CD4-positive, alpha-beta T cell treated with Interferon gamma for 1 hour (primary cell): ENCODE measurements around the gene TMEM185A.
"Not testable (repeated sequence)": the region's sequence is repeated elsewhere in the genome, so short reads cannot be mapped to it uniquely, and the experiment has no call there.

Experiments
- DNase-seq: peaks from one replicate; pipeline ENCODE4 v3.0.0-alpha.2; 2020

Gene TMEM185A

DNA sequence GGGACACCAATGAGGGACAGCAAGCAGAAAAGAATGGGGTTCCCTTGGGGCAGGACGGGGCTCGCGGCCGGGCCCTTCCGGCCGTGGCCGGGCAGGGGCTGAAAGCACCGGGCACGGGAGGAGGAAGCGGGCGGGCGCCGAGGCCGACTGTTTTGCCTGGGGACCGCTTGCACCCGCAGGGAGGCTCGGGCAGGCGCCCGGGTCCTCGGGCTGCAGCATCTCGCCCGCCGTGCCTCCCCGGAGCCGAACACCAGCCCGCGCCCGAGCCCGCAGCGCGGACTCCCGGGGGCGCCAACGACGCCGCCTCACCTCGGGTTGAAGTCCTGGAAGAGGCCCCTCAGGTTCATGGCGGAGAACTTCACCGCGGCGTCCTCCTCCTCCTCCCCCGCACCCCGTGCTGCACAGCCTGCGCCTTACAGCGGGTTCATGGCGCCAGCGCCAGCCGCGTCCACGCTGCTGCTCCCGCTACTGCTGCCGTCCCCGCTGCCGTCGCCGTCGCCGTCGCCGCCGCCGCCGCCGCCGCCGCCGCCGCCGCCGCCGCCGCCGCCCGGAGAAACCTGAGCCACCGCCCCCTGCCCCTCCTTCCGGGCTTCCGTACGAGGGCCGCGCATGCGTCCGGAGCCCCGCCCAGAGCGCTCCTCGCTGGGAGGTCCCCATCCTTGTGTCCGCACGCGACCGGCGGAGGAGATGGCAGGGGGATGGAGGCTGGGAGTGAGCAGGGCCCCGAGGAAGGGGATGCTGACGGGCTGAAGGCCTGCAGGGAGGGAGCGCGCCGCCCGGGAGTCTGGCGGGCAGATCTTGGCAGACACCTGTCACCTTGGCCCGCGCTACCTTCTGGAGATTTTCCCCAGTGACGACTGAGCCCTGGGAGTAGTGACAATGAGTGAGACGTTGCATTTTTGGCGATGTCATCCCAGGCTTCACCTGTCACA, at the start of gene TMEM185A:
TSS of gene TMEM185A (minus strand) at position 559 of the 932 bp plus-strand sequence. CDS start at position 347, 212 bp downstream.
- DNase-seq, result peak; percentile 72

- no peak for DNase-seq
Observed at GRCh38 chrX:149681182-149681581, 49.6 kb upstream of the TMEM185A start.

DNA sequence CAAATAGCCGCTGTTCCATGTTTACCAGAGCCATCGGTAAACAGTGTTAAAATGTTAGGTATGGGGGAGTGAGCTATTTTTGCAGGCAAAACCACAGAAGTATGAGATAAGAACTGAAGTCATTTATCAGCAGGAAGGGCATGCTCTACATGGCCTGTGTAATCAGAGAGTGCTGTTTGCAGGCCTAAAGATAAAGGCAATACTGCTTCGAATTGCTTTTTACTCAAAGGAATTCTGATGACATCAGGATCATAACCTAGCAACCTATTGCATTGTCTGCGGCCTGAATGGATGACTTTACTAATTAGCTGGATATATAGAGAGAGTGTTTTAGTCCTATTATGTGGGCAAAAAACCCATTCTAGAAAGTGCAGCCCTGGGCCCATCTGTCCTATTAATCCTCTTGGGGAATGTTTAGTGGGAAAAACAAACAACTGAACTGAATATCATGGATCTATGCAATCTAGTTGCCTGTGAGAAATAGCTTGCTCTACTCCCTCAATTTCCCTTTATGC, 47.6 kb upstream of the TMEM185A start:
- DNase-seq, result not testable (repeated sequence)

DNA sequence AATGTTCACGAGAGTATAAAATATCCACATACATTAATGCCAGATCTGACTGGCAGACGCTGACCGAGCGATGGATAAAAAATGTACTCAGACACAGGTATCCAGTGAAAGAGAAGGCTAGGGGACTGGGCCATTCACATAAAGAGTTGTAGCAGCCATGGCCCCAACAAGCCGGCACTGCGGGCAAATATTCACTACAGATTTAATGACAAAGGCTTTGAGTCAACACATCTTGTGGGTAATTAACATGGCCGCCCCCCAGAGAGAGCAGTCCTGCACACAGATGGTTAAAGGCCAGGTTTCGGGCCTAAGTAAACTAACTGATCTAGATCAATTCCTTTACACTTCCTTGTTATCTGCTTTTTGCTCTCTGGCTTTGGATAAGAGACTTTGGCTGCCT, 44.0 kb upstream of the TMEM185A start:
- not testable (repeated sequence) for DNase-seq

GRCh38 chrX:149675088-149675487, 43.5 kb upstream of the TMEM185A start:
- DNase-seq, result not testable (repeated sequence)

DNA sequence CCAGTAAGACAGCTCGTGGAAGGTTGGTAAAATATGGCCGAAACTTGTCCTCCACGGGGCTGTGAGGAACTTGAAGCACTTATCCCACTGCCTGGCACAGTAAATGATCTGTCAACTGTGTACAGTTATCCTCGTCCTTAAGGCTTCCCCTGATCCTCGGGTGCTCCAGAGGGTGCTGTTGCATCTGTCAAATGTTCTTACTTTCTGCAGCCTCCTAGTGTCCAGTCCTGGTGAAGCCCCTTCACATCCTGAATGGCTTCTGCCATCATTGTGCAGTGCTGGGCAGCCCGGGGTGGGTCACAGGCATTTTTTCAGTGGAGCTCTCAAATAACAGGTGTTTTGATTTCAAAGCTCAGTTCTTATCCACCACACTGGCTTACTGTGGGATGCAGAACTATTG, 29.0 kb upstream of the TMEM185A start:
- not testable (repeated sequence) for DNase-seq

GRCh38 chrX:149656260-149656884, 24.8 kb upstream of the TMEM185A start:
- DNase-seq, result not testable (repeated sequence)

GRCh38 chrX:149652232-149652981, 20.8 kb upstream of the TMEM185A start:
- no peak for DNase-seq

GRCh38 chrX:149650162-149650561, 18.6 kb upstream of the TMEM185A start:
- DNase-seq, result no peak

- no peak for DNase-seq
Observed at GRCh38 chrX:149648932-149649331, 17.3 kb upstream of the TMEM185A start.

- no peak for DNase-seq
Observed at GRCh38 chrX:149647505-149647904, 15.9 kb upstream of the TMEM185A start.

- DNase-seq, result no peak
Observed at GRCh38 chrX:149643496-149643895, 11.9 kb upstream of the TMEM185A start.

DNA sequence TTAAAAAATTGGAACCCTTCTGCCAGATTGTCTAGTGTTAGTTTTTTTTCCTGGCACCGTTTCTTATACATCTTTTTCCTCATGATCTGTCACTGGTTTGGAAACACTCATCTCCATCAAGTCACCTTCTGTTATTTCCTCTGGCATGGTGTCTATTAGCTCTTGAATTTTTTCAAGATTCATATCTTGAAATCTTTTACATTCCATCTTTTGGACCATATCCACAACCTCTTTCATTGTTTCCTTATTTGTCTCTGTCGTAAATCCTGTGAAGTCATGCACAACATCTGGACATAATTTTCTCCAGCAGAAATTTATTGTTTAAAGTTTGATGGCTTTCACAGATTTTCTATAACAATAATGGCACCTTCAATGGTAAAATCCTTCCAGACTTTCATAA, 10.2 kb upstream of the TMEM185A start:
- DNase-seq, result no peak

GRCh38 chrX:149641432-149641831, 9.8 kb upstream of the TMEM185A start:
- no peak for DNase-seq

DNA sequence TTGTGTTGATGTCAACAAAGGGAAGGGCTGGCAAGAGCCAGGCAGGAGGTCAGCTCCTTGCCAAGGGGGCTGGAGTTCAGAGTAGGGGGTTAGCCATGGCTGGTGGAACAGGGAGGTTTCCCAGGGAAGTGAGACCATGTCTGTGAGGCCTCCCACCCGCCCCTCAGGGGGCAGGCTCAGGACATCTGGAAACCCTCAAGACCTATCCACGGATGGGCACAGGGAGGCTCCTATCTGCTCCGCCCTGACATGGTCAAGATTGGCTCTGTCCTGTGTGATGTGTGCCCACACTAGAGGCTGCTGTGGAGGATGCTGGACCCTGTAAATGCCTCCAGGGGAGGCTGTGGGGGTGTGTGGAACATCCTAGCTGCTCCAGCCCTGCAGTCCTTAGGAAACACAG, 8.0 kb upstream of the TMEM185A start:
- no peak for DNase-seq

GRCh38 chrX:149638860-149639259, 7.3 kb upstream of the TMEM185A start:
- DNase-seq, result no peak

DNA sequence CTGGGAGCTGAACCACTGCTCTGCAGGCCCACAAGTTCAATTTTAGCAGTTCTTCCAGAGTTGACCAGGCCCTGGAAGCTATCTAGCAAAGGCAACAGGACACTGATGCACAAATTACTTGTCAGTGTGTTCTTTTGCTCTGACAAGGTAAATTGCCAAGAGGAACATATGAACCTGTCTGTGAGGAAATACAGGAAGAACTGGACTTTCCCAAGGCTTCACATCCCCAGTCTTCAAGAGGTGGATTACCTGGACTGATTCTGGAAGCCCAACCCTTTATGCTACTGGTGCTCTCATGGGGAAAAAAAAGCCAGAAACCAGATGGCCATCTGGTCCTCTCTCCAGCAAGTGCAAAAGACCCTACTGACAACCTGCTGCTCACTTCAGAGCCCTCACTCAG, 1.9 kb upstream of the TMEM185A start:
- DNase-seq, result no peak

DNA sequence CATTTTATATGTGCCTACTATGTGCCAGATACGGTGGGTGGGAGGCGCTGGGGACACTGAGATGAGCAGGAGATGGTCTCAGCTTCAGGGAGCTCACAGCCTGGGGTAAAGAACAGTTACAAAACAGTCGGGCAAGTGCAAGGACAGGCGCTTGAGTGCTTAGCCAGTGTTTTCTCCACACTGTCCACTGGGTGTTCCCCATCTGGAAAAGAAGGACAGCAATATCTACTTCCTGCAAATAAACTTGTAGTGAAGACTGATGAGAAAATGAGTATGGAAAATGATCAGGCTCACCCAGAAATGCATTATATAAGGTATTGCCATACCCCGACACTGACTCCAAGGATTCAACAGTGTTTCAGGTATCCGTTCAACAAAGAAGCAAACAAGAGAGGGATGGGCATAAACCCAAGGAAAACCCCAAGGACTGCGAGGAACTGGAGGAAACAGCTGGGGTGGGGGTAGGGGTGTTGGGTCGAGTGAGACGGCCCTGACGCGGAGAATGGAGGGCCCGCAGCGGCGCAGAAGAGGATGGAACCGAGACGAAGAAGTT, 835 bp downstream of the TMEM185A start:
- DNase-seq, result no peak

DNA sequence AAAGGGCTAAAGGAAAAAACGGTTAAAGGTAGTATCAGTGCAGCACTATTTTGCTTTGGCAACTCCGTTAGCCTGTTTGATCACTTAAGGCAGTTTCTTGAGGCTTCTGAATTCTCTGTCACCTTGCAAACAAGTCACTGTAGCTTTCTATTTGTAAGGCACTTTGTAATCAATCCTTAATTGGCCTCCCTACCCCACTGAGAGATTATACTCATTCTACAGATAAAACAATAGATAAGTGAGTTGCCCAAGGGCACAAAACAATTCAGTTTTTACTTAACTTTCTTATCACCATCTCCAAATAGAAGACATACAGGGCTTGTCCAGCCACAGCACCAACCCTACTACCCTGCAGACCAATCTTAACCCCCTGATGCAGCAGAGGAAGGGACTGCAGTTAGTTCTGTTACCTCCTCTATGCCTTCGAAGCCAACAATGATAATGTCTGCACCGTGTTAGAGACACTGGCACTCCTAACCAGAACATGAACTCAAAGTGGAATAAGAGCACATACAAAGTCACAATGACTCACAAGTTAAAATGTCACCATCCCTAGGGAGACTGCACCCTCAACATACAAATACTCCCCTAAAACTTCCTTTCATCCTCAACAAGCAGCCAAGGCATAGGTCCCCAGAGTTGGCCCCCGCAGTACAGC, 1.7 kb downstream of the TMEM185A start:
- DNase-seq, result no peak

DNA sequence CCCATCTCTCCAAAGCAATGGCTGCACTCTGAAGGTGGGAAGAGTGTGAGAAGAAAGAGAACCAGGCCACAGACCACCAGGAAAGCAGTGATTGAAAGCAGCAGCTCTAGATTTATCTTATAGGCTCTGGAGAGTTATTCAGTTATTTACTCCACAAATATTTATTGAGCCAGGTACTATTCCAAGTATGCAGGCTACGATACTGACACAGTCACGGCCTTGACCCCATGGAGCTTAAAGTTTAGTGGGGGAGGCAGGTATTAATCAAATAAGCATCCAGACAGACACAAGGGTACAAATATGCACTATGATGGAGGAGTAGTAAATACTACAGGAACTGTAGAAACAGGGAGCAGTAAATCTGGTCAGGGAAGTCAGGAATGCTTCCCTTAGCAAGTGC, 2.8 kb downstream of the TMEM185A start:
- DNase-seq, result no peak

- DNase-seq, result no peak
Observed at GRCh38 chrX:149628280-149628679, 3.3 kb downstream of the TMEM185A start.

- DNase-seq, result not testable (repeated sequence)
Observed at GRCh38 chrX:149626829-149627228, 4.8 kb downstream of the TMEM185A start.
